Osteoblast (primary cell): ENCODE measurements around the gene CLEC16A. TPM values are rescaled to one million over a fixed set of nuclear protein-coding genes. Genes with fewer than 3 reads are reported as not detected.
A peak's percentile ranks its signal among the peaks of the same experiment; 100 is the strongest.

Experiments used
- DNase-seq: peaks from one replicate; pipeline ENCODE4 v3.0.0; 2011; ENCODE audit warnings: low spot score, mixed read lengths; ENCODE audit not compliant: insufficient read length; ENCODE audit errors: missing footprints
- H2AFZ ChIP-seq: 2 replicates; pipeline ENCODE4 v1.6.0; 2011; ENCODE audit warnings: mild to moderate bottlenecking, low read length
- H3K27ac ChIP-seq: 2 replicates; pipeline ENCODE4 v1.5.1; 2011; ENCODE audit warnings: mild to moderate bottlenecking, low read depth, low read length, moderate library complexity
- H3K27me3 ChIP-seq: 2 replicates; pipeline ENCODE4 v1.6.0; 2012; ENCODE audit warnings: mild to moderate bottlenecking, control low read depth, inconsistent platforms, low read length, moderate library complexity; ENCODE audit not compliant: insufficient read depth
- H3K36me3 ChIP-seq: 2 replicates; pipeline ENCODE4 v1.5.1; 2011; ENCODE audit warnings: mild to moderate bottlenecking, low read length, control low read depth, moderate library complexity; ENCODE audit not compliant: insufficient read depth
- H3K4me1 ChIP-seq: 2 replicates; pipeline ENCODE4 v1.5.1; 2011; ENCODE audit warnings: mild to moderate bottlenecking, low read length, control low read depth, moderate library complexity; ENCODE audit not compliant: insufficient read depth
- H3K4me2 ChIP-seq: 2 replicates; pipeline ENCODE4 v1.6.0; 2011; ENCODE audit warnings: mild to moderate bottlenecking, low read length; ENCODE audit not compliant: insufficient read depth
- H3K4me3 ChIP-seq: fragments of 200-600 bp; sonication (generic); 3 replicates; pipeline ENCODE4 v1.5.1; 2012; ENCODE audit warnings: mild to moderate bottlenecking, low read length, inconsistent platforms; ENCODE audit not compliant: insufficient read depth
- H3K79me2 ChIP-seq: 2 replicates; pipeline ENCODE4 v1.6.0; 2012; ENCODE audit warnings: mild to moderate bottlenecking, low read length, control low read depth, inconsistent platforms; ENCODE audit not compliant: insufficient read depth
- H3K9me3 ChIP-seq: 2 replicates; pipeline ENCODE4 v1.5.1; 2011; ENCODE audit warnings: low read depth, low read length, control low read depth
- H4K20me1 ChIP-seq: 2 replicates; pipeline ENCODE4 v1.6.0; 2012; ENCODE audit warnings: mild to moderate bottlenecking, low read length, control low read depth; ENCODE audit not compliant: insufficient read depth
- total RNA-seq: library from RNA; depleted of rRNA; stranded (reverse); fragments of >200 nt; gene quantifications from 2 replicates; pipeline ENCODE4 v1.2.3, GENCODE V29; 2012
- TF ChIP-seq, protein P1 (sequence below): IDR thresholded peaks from 2 replicates; pipeline ENCODE4 v1.5.1; 2011; ENCODE audit warnings: mild to moderate bottlenecking, low read depth, low read length, moderate library complexity; ENCODE audit errors: extremely low read depth

The CLEC16A gene
- total RNA-seq, 1 donor, result 25.7 TPM

DNA sequence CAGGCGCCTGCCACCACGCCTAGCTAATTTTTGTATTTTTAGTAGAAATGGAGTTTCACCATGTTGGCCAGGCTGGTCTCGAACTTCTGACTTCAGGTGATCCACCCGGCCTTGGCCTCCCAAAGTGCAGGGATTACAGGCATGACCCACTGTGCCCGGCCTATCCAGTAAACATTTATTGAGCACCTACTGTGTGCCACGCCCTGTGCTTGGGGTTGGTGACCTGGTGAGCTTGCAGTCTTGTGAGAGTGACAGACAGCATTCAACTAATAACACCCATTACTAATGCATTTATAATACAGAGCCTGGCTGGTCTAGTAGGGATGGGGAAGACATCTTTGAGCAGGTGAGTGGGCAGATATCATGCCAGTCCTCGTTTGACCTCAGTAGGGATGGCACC lies 198.6 kb downstream of the CLEC16A start:
- H3K36me3 ChIP-seq, result no peaks in the 10 kb centered on the region
- DNase-seq, result no peak
- TF ChIP-seq, protein P1, sequence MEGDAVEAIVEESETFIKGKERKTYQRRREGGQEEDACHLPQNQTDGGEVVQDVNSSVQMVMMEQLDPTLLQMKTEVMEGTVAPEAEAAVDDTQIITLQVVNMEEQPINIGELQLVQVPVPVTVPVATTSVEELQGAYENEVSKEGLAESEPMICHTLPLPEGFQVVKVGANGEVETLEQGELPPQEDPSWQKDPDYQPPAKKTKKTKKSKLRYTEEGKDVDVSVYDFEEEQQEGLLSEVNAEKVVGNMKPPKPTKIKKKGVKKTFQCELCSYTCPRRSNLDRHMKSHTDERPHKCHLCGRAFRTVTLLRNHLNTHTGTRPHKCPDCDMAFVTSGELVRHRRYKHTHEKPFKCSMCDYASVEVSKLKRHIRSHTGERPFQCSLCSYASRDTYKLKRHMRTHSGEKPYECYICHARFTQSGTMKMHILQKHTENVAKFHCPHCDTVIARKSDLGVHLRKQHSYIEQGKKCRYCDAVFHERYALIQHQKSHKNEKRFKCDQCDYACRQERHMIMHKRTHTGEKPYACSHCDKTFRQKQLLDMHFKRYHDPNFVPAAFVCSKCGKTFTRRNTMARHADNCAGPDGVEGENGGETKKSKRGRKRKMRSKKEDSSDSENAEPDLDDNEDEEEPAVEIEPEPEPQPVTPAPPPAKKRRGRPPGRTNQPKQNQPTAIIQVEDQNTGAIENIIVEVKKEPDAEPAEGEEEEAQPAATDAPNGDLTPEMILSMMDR, result no peak

DNA sequence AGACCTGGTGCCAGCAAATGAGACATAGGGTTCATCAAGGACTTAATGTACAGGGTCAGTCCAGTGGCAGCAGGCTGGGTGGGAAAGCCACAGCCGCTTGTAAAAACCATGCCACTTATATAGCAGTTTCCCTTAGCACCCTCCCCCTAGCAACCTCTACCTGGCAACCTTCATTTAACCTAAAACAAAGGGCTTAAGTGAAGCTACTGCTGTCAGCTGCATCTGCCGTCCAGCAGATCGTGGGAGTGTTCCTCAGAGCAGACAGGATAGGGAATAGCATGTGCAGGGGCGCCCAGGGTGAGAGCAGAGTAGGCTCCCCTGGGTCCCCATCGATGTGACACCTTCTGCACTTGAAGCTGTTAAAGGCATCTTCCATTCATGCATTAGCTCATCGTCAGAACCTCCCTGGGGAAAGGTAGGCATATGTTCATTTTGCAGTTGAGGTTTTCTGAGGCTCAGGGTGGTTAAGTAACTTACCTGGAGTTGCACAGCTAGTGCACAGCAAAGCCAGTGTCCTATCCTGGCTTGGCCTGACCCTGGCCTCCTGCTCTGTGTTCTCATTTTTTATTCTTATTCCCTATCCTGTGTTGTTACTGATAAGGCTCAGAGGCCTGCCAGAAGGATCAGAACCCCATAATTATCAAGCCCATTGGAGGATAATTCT lies 199.1 kb downstream of the CLEC16A start:
- H3K79me2 ChIP-seq, result no peaks in the 10 kb centered on the region
- H3K9me3 ChIP-seq, result no peaks in the 10 kb centered on the region
- no peaks in the 10 kb centered on the region for H3K27me3 ChIP-seq
- DNase-seq, result peak; percentile 39
- peaks cover 10% of the 10 kb centered on the region for H4K20me1 ChIP-seq
- H3K4me3 ChIP-seq, result no peak overlapping the region
- TF ChIP-seq, protein P1, result no peak
- no peak overlapping the region for H2AFZ ChIP-seq
- no peak overlapping the region for H3K27ac ChIP-seq
- H3K36me3 ChIP-seq, result no peaks in the 10 kb centered on the region
- H3K4me1 ChIP-seq, result peaks cover 25% of the 10 kb centered on the region
- no peak overlapping the region for H3K4me2 ChIP-seq

More for the DNA sequence above, 198.6 kb downstream of the CLEC16A start:
- H2AFZ ChIP-seq, result no peak overlapping the region
- H3K27me3 ChIP-seq, result no peaks in the 10 kb centered on the region
- H3K27ac ChIP-seq, result no peak overlapping the region
- no peak overlapping the region for H3K4me2 ChIP-seq
- H3K9me3 ChIP-seq, result no peaks in the 10 kb centered on the region
- H4K20me1 ChIP-seq, result peaks cover 10% of the 10 kb centered on the region
- H3K4me1 ChIP-seq, result peaks cover 27% of the 10 kb centered on the region
- no peak overlapping the region for H3K4me3 ChIP-seq
- no peaks in the 10 kb centered on the region for H3K79me2 ChIP-seq

DNA sequence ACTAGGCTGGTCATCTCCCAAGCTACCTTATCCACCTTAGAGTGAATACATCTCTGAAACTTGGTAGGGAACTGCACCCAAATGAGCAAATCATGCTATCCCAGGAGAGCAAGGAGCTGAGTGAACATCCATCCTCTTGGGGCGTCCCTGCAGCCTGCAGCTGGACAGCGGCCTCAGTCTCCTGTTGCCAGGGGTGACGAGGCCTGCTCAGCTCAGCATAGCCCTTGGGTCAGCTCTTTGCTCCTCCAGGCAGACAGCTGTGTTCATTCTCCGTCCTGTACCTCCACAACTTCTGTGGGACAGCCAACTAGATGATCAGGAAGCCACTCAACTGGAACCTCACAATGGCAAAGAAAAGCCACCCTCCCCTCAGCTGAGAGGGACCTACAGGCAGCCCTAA lies 199.8 kb downstream of the CLEC16A start:
- H3K4me2 ChIP-seq, result no peak overlapping the region
- DNase-seq, result no peak
- H4K20me1 ChIP-seq, result peaks cover 5% of the 10 kb centered on the region
- TF ChIP-seq, protein P1, result no peak
- no peak overlapping the region for H2AFZ ChIP-seq
- H3K36me3 ChIP-seq, result no peaks in the 10 kb centered on the region
- H3K4me1 ChIP-seq, result peaks cover 18% of the 10 kb centered on the region
- no peaks in the 10 kb centered on the region for H3K79me2 ChIP-seq
- H3K27me3 ChIP-seq, result no peaks in the 10 kb centered on the region
- no peak overlapping the region for H3K27ac ChIP-seq
- H3K4me3 ChIP-seq, result no peak overlapping the region
- no peaks in the 10 kb centered on the region for H3K9me3 ChIP-seq

DNA sequence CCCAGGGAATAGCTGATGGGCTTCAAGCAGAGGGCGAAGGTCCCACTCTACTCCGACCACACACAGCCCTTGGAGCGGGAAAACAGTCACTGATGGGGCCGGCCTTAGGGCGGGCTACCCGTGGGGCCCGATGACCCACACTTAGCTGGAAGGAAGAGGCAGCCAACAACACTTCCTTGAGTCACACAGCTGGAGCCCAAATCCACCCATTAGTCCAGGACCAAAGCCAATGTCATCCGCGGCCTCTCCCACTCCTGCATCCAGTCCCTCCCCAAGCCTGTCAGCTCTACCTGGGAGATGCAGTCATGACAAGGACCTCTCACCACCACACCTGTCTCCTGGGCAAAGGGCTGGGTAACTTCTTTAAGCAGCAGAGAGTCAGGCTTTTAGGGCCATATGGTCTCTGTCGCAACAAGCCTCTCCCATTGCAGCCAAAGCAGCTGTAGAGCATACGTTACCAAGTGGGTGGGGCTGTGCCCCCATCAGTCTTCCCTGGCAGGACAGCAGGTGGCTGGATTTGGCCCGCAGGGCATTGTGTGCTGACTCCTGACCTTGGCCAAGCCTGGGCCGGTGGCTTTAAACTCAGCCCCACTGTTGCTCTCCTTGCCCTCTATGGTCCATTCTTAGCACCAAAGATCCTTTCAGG lies 200.9 kb downstream of the CLEC16A start:
- no peaks in the 10 kb centered on the region for H3K36me3 ChIP-seq
- H3K4me3 ChIP-seq, result no peak overlapping the region
- H3K4me2 ChIP-seq, result no peak overlapping the region
- H3K27ac ChIP-seq, result no peak overlapping the region
- peak; percentile 86 for DNase-seq
- peaks cover 3% of the 10 kb centered on the region for H4K20me1 ChIP-seq
- no peak overlapping the region for H2AFZ ChIP-seq
- peaks cover 7% of the 10 kb centered on the region for H3K4me1 ChIP-seq
- H3K27me3 ChIP-seq, result no peaks in the 10 kb centered on the region
- TF ChIP-seq, protein P1, result no peak
- no peaks in the 10 kb centered on the region for H3K79me2 ChIP-seq
- no peaks in the 10 kb centered on the region for H3K9me3 ChIP-seq
